ENCODE measurements around the gene C4BPA.
A peak's percentile ranks its signal among the peaks of the same experiment; 100 is the strongest.

Gene C4BPA

DNA sequence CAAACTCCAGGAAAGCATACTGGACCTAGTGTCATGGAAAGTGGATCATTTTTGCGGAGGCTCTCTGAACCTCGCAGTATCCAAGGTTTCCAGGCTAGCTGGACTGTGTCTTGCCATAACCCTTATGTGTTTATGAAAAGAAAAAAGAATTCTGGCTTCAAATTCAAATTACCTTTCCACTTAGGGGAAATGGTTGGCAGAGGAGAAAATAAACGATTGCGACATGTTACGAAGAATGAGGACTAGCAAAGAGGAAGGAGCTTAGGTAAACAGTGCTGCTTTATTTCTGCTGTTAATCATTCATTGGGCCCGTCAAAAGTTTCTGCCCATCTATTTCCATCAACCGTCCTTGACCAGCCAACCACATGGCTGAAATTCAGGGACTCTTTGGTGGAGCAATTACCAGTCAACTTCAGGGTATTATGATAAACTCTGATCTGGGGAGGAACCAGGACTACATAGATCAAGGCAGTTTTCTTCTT is at the start of gene C4BPA:
Gene C4BPA (plus strand): TSS at position 342 of the 482 bp plus-strand sequence. CDS start 8,793 bp downstream, outside the sequence.
- H3K4me1 ChIP-seq (ENCODE audit: control insufficient read depth in 1 of 2, insufficient read depth in 2 of 2, low read length in 2 of 2), result no peaks in the 10 kb centered on the region
- H3K9me3 ChIP-seq (ENCODE audit: control insufficient read depth in 1 of 2, low read length in 2 of 2), result no peaks in the 10 kb centered on the region
- H3K36me3 ChIP-seq (ENCODE audit: control insufficient read depth in 1 of 2, insufficient read depth in 2 of 2, low read length in 2 of 2), result no peaks in the 10 kb centered on the region
- no peak within 1 kb of the TSS for H3K27ac ChIP-seq (ENCODE audit: low read depth, low read length)
- no peaks in the 10 kb centered on the region for H3K27me3 ChIP-seq (ENCODE audit: control insufficient read depth in 1 of 2, insufficient read depth in 2 of 2, low read length in 2 of 2)
- no peak within 1 kb of the TSS for H3K9ac ChIP-seq (ENCODE audit: low read depth in 1 of 2, low read length in 2 of 2)
- no peak within 1 kb of the TSS for H3K4me3 ChIP-seq (ENCODE audit: low read depth in 1 of 2, low read length in 2 of 2)

DNA sequence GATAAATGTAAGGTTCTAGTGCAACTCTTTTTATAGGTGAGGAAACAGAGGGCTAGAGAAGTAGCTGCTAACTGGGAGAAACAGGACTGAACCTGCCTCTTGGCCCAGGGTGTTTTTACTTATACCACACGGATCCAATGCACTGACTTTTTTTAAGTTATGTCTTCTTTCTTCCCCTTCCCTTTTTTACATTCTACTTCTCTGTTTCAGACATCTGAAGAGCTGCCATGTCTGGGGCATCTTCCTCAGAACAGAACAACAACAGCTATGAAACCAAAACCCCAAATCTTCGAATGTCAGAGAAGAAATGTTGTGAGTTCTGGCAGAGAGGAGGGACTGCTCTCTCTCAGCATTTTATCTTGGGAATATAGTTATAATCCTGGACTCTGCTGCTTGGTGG is 49.5 kb upstream of the C4BPA start:
- Histone ChIP-seq H3K9ac (ENCODE audit: low read depth in 1 of 2, low read length in 2 of 2) (peak overlapping the region; percentile 10 to 99), H3K4me3 (ENCODE audit: low read depth in 1 of 2, low read length in 2 of 2) (peak overlapping the region; percentile 45 to 56), H3K27ac (ENCODE audit: low read depth, low read length) (peak overlapping the region; percentile 61)

DNA sequence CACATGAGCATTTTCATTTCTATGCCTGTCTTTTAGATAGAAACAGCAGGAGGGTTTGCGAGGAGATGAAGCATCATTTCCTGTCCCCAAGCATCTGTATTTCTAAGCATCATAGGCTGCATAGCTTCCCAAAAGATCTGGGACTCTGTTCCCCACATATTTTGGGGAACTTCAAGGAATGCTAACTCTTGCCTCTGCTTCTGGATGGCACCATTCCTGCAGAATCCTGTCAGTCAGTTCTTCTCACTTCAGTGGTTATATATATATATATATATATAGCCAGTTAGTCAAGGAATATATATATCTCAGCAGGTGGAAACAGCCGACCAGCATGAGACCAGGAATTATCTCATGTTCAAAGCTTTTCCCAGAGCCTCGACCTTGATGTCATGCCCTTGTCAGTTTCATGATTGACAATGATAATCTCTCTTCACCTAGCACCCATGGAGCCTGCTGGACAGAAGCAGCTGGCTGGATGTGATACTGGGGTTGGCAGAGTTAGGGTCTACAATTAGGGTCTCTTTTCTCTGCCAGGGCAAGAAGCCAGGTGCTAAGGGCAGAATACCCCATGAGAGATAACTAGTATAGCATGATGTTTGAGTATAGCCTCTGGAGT is 48.5 kb upstream of the C4BPA start:
- peak overlapping the region; percentile 75 for H3K27ac ChIP-seq (ENCODE audit: low read depth, low read length)
- H3K4me1 ChIP-seq (ENCODE audit: control insufficient read depth in 1 of 2, insufficient read depth in 2 of 2, low read length in 2 of 2), result peaks cover 27 to 41% of the 10 kb centered on the region in 2 donors
- H3K27me3 ChIP-seq (ENCODE audit: control insufficient read depth in 1 of 2, insufficient read depth in 2 of 2, low read length in 2 of 2), result no peaks in the 10 kb centered on the region
- no peaks in the 10 kb centered on the region for H3K9me3 ChIP-seq (ENCODE audit: control insufficient read depth in 1 of 2, low read length in 2 of 2)
- H3K36me3 ChIP-seq (ENCODE audit: control insufficient read depth in 1 of 2, insufficient read depth in 2 of 2, low read length in 2 of 2), result peaks cover 8 to 15% of the 10 kb centered on the region in 2 donors
- peak overlapping the region; percentile 10 to 56 for H3K4me3 ChIP-seq (ENCODE audit: low read depth in 1 of 2, low read length in 2 of 2)
- peak overlapping the region; percentile 12 to 99 for H3K9ac ChIP-seq (ENCODE audit: low read depth in 1 of 2, low read length in 2 of 2)

More for the DNA sequence above, 49.5 kb upstream of the C4BPA start:
- Histone ChIP-seq H3K36me3 (ENCODE audit: control insufficient read depth in 1 of 2, insufficient read depth in 2 of 2, low read length in 2 of 2) (peaks cover 3 to 7% of the 10 kb centered on the region in 2 donors), H3K4me1 (ENCODE audit: control insufficient read depth in 1 of 2, insufficient read depth in 2 of 2, low read length in 2 of 2) (peaks cover 30 to 44% of the 10 kb centered on the region in 2 donors), H3K27me3 (ENCODE audit: control insufficient read depth in 1 of 2, insufficient read depth in 2 of 2, low read length in 2 of 2) (no peaks in the 10 kb centered on the region), H3K9me3 (ENCODE audit: control insufficient read depth in 1 of 2, low read length in 2 of 2) (no peaks in the 10 kb centered on the region)

DNA sequence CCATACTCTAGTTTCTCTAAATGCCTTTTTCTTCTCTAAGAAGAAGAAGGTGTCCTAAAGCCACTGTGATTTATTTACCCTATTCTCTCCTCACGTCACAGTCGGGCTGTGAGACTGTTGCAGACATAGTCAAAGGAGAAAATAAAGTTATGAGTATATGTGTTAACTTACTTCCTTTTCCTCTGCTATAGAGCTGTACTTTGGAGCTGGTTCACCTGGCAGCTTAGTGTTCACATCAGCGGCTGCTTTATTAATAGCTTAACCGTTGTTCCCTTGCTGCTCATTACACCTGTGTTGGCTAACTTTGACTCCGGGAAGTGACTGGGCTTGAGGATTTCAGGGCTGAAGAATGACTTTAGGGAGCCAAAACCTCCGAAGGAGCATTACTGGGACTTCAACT is 47.4 kb upstream of the C4BPA start:
- Histone ChIP-seq H3K27ac (ENCODE audit: low read depth, low read length) (peak overlapping the region; percentile 75), H3K9me3 (ENCODE audit: control insufficient read depth in 1 of 2, low read length in 2 of 2) (no peaks in the 10 kb centered on the region), H3K27me3 (ENCODE audit: control insufficient read depth in 1 of 2, insufficient read depth in 2 of 2, low read length in 2 of 2) (no peaks in the 10 kb centered on the region), H3K4me1 (ENCODE audit: control insufficient read depth in 1 of 2, insufficient read depth in 2 of 2, low read length in 2 of 2) (peaks cover 21 to 33% of the 10 kb centered on the region in 2 donors), H3K4me3 (ENCODE audit: low read depth in 1 of 2, low read length in 2 of 2) (peak overlapping the region; percentile 30 to 53), H3K36me3 (ENCODE audit: control insufficient read depth in 1 of 2, insufficient read depth in 2 of 2, low read length in 2 of 2) (peaks cover 9 to 16% of the 10 kb centered on the region in 2 donors), H3K9ac (ENCODE audit: low read depth in 1 of 2, low read length in 2 of 2) (peak overlapping the region; percentile 63 to 99)

DNA sequence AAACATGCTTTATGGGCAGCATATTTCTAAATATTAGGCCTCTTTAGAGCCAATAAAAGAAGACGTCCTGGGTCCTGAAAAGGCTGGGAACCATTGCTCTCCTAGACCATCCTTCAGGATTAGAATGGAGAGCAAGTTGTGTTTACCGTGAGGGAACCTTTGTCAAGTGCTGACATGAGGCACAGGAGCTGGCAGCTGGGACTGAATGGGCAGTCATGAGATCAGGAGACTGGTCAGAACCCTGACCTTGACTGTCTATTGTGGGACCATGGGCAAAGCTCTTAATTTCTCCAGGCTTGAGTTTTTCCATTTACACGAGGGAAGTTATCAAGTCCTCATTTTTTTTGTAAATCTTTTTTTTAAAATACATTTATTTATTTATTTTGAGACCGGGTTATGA is 45.8 kb upstream of the C4BPA start:
- Histone ChIP-seq H3K27ac (ENCODE audit: low read depth, low read length) (no peak overlapping the region), H3K4me3 (ENCODE audit: low read depth in 1 of 2, low read length in 2 of 2) (no peak overlapping the region), H3K9ac (ENCODE audit: low read depth in 1 of 2, low read length in 2 of 2) (no peak overlapping the region), H3K4me1 (ENCODE audit: control insufficient read depth in 1 of 2, insufficient read depth in 2 of 2, low read length in 2 of 2) (peaks cover 12 to 32% of the 10 kb centered on the region in 2 donors), H3K9me3 (ENCODE audit: control insufficient read depth in 1 of 2, low read length in 2 of 2) (no peaks in the 10 kb centered on the region), H3K27me3 (ENCODE audit: control insufficient read depth in 1 of 2, insufficient read depth in 2 of 2, low read length in 2 of 2) (no peaks in the 10 kb centered on the region), H3K36me3 (ENCODE audit: control insufficient read depth in 1 of 2, insufficient read depth in 2 of 2, low read length in 2 of 2) (peaks cover 24 to 32% of the 10 kb centered on the region in 2 donors)

DNA sequence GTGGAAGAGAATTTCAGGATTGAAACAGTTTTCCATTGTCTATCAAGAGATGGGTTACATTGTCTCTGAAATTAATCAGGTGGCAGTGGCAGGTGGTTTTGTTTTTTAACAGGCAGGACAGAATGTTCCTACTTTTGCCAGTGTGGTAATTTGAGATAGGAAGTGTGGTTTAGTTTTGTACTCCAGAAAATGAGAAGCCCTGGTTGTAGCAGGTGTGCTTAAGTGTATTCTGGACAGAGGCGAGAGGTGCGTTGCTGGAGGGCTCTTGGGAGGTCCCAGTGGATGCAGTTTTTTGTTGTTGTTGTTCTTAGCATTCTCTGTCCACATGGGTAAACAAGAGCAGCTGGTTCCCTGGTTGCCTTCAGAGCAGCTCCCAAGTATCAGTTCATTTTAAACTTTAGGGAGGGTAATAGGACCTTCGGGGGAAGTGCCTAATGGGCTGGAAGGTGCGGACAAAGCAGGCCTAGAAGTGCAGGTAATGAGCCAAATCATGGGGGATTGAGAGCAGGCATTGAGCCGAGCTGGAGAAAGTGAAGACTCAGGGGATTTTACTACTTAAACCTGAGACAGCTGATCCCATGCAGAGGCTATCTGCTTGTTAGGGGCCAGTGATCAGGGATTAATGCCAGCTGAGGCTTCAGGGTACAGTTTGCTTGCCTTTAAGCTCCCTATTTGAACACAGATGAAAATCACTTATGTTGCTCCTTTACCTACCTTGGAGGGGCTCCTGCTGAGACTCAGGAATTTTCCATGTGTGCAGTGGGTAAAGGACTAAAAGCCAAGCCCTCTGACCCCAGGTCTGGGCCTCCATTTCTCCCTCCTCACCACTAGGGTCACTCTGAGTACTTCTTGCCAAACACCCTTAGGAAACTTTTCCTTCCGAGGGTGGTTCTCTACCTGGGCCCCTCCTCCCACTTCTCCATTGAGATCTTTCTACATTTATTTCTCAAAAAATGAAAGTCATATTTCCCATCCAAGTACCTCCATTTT is 44.9 kb upstream of the C4BPA start:
- no peak overlapping the region for H3K27ac ChIP-seq (ENCODE audit: low read depth, low read length)
- peaks cover 14 to 40% of the 10 kb centered on the region in 2 donors for H3K4me1 ChIP-seq (ENCODE audit: control insufficient read depth in 1 of 2, insufficient read depth in 2 of 2, low read length in 2 of 2)
- H3K9me3 ChIP-seq (ENCODE audit: control insufficient read depth in 1 of 2, low read length in 2 of 2), result no peaks in the 10 kb centered on the region
- H3K9ac ChIP-seq (ENCODE audit: low read depth in 1 of 2, low read length in 2 of 2), result no peak overlapping the region
- no peak overlapping the region for H3K4me3 ChIP-seq (ENCODE audit: low read depth in 1 of 2, low read length in 2 of 2)
- peaks cover 33 to 41% of the 10 kb centered on the region in 2 donors for H3K36me3 ChIP-seq (ENCODE audit: control insufficient read depth in 1 of 2, insufficient read depth in 2 of 2, low read length in 2 of 2)
- H3K27me3 ChIP-seq (ENCODE audit: control insufficient read depth in 1 of 2, insufficient read depth in 2 of 2, low read length in 2 of 2), result no peaks in the 10 kb centered on the region

DNA sequence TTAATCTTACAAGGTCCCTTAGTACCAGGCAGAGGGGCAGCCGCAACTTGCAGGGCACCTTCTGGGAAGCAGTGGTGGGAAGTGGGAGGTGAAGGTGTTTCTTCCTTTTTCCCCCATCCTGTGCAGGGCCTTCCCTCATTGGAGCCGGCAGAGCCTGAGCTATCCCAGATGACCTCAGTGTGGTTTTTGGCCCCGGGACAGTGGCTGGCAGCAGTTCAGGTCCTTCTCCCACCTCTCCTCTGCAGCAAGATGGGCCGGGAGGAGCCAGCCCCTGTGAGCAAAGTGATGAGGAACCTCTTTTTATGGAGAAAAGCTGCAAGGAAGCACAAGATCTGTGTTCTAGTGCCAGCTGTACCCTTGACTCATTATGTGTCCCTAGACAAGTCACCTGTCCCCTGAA is 44.2 kb upstream of the C4BPA start:
- Histone ChIP-seq H3K27me3 (ENCODE audit: control insufficient read depth in 1 of 2, insufficient read depth in 2 of 2, low read length in 2 of 2) (no peaks in the 10 kb centered on the region), H3K36me3 (ENCODE audit: control insufficient read depth in 1 of 2, insufficient read depth in 2 of 2, low read length in 2 of 2) (peaks cover 36 to 46% of the 10 kb centered on the region in 2 donors), H3K4me1 (ENCODE audit: control insufficient read depth in 1 of 2, insufficient read depth in 2 of 2, low read length in 2 of 2) (peaks cover 16 to 37% of the 10 kb centered on the region in 2 donors), H3K9me3 (ENCODE audit: control insufficient read depth in 1 of 2, low read length in 2 of 2) (no peaks in the 10 kb centered on the region), H3K4me3 (ENCODE audit: low read depth in 1 of 2, low read length in 2 of 2) (no peak overlapping the region), H3K27ac (ENCODE audit: low read depth, low read length) (no peak overlapping the region), H3K9ac (ENCODE audit: low read depth in 1 of 2, low read length in 2 of 2) (no peak overlapping the region)

DNA sequence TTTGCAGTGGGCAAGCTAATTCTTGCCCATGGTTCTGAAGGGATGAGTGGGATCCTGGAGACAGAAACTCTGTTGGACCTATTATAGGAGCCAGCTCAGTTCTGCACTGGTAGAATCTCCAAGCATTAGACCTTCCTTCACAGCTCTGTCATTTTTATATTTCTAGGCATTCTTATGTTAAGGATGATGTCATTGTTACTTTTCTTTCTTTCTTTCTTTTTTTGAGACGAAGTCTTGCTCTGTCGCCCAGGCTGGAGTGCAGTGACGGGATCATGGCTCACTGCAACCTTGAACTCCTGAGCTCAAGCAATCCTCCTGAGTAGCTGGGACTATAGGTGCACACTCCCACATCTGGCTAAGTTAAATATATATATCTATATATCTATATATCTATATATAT is 43.4 kb upstream of the C4BPA start:
- Histone ChIP-seq H3K36me3 (ENCODE audit: control insufficient read depth in 1 of 2, insufficient read depth in 2 of 2, low read length in 2 of 2) (peaks cover 36 to 50% of the 10 kb centered on the region in 2 donors), H3K27me3 (ENCODE audit: control insufficient read depth in 1 of 2, insufficient read depth in 2 of 2, low read length in 2 of 2) (no peaks in the 10 kb centered on the region), H3K9me3 (ENCODE audit: control insufficient read depth in 1 of 2, low read length in 2 of 2) (no peaks in the 10 kb centered on the region), H3K27ac (ENCODE audit: low read depth, low read length) (no peak overlapping the region), H3K4me1 (ENCODE audit: control insufficient read depth in 1 of 2, insufficient read depth in 2 of 2, low read length in 2 of 2) (peaks cover 11 to 33% of the 10 kb centered on the region in 2 donors), H3K4me3 (ENCODE audit: low read depth in 1 of 2, low read length in 2 of 2) (no peak overlapping the region), H3K9ac (ENCODE audit: low read depth in 1 of 2, low read length in 2 of 2) (no peak overlapping the region)

DNA sequence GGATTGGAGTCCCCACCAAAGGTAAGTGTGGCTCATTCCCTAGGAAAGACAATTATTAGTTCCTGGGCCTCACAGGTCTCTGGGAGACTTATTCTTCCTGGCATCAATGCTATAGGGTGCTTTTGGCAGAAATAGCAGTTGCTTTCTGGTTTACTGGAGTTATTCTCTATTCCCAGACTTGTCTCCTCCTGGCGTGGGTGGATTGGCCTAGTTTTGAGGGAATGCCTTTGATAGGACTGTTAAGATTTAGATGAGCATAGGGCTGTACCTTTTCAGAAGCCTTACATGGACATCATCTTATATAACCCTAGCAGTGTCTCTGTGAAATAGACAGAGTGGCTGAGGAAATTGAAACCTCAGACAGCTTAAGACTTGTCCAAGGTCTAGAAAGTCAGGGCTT is 42.0 kb upstream of the C4BPA start:
- Histone ChIP-seq H3K27me3 (ENCODE audit: control insufficient read depth in 1 of 2, insufficient read depth in 2 of 2, low read length in 2 of 2) (no peaks in the 10 kb centered on the region), H3K4me1 (ENCODE audit: control insufficient read depth in 1 of 2, insufficient read depth in 2 of 2, low read length in 2 of 2) (peaks cover 15 to 37% of the 10 kb centered on the region in 2 donors), H3K4me3 (ENCODE audit: low read depth in 1 of 2, low read length in 2 of 2) (no peak overlapping the region), H3K36me3 (ENCODE audit: control insufficient read depth in 1 of 2, insufficient read depth in 2 of 2, low read length in 2 of 2) (peaks cover 36 to 58% of the 10 kb centered on the region in 2 donors), H3K9me3 (ENCODE audit: control insufficient read depth in 1 of 2, low read length in 2 of 2) (no peaks in the 10 kb centered on the region), H3K27ac (ENCODE audit: low read depth, low read length) (no peak overlapping the region), H3K9ac (ENCODE audit: low read depth in 1 of 2, low read length in 2 of 2) (no peak overlapping the region)

DNA sequence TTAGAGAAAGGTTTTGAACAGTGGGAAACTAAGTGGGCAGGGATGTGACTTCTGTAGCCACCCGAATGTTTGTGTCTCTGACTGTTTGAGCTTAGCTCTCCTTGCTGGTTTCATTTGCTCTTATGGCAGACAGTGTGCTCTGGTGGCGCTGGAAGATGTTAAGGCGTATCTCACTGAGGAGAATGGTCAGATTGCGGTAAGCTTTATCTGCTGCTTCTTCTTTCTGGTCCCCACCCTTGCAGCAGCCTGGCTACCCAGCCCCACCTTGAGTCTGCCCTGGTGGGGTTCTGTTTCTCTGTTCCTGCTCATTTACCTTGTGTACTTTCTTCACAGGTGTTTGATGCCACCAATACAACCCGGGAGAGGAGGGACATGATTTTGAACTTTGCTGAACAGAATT is 41.0 kb upstream of the C4BPA start:
- H3K4me3 ChIP-seq (ENCODE audit: low read depth in 1 of 2, low read length in 2 of 2), result no peak overlapping the region
- H3K9me3 ChIP-seq (ENCODE audit: control insufficient read depth in 1 of 2, low read length in 2 of 2), result no peaks in the 10 kb centered on the region
- peaks cover 37 to 59% of the 10 kb centered on the region in 2 donors for H3K36me3 ChIP-seq (ENCODE audit: control insufficient read depth in 1 of 2, insufficient read depth in 2 of 2, low read length in 2 of 2)
- no peaks in the 10 kb centered on the region for H3K27me3 ChIP-seq (ENCODE audit: control insufficient read depth in 1 of 2, insufficient read depth in 2 of 2, low read length in 2 of 2)
- no peak overlapping the region for H3K9ac ChIP-seq (ENCODE audit: low read depth in 1 of 2, low read length in 2 of 2)
- H3K4me1 ChIP-seq (ENCODE audit: control insufficient read depth in 1 of 2, insufficient read depth in 2 of 2, low read length in 2 of 2), result peaks cover 20 to 40% of the 10 kb centered on the region in 2 donors
- no peak overlapping the region for H3K27ac ChIP-seq (ENCODE audit: low read depth, low read length)

Measured in duodenal mucosa (tissue), 2 donors.